ENCODE results near the gene LRRC8E. TPM values are rescaled to one million over a fixed set of nuclear protein-coding genes. Genes with fewer than 3 reads are reported as not detected.

Gene LRRC8E
- total RNA-seq, 1 experiment from 2014 or later = 10.3 TPM

- Mint-ChIP-seq H3K27me3 (ENCODE audit: insufficient read depth, unreplicated experiment) (no peaks in the 10 kb centered on the region), H3K27ac (ENCODE audit: low read depth, unreplicated experiment) (peak overlapping the region; percentile 12), H3K4me3 (ENCODE audit: unreplicated experiment) (no peak overlapping the region), H3K9me3 (ENCODE audit: unreplicated experiment) (no peaks in the 10 kb centered on the region), H3K4me1 (ENCODE audit: insufficient read depth, unreplicated experiment) (peaks cover 13% of the 10 kb centered on the region), H3K36me3 (ENCODE audit: insufficient read depth, unreplicated experiment) (peaks cover 74% of the 10 kb centered on the region)
- DNase-seq (ENCODE audit: unreplicated experiment) = no peak
- no TSS peak for BruUV-seq (replicated peaks)
- intact Hi-C loops (cut with micrococcal nuclease) = no loop called here
- CTCF ChIA-PET = interaction anchor here (0.6 to 1.6 kb wide), 3 partner anchors 12 to 758 kb away, joined by 3 to 15 read pairs (median 3); partner anchors contain the start of genes SNAPC2 and TIMM44
- POLR2A ChIA-PET = interaction anchor here (3.5 to 5.2 kb wide), 2 partner anchors 11 kb away, joined by 27 to 56 read pairs; partner anchors contain the start of genes SNAPC2 and TIMM44
- TF ChIP-seq CTCF (IDR thresholded peaks at IDR 0.05; ENCODE audit: unreplicated experiment) = no peak
These were observed 43.1 kb downstream of the LRRC8E start for GRCh38 chr19:7931221-7932061.

GRCh38 chr19:7932276-7932929 lies 44.1 kb downstream of the LRRC8E start:
- no TSS peak for BruUV-seq (replicated peaks)
- Mint-ChIP-seq H3K4me1 (ENCODE audit: insufficient read depth, unreplicated experiment) (peaks cover 13% of the 10 kb centered on the region), H3K9me3 (ENCODE audit: unreplicated experiment) (no peaks in the 10 kb centered on the region), H3K27me3 (ENCODE audit: insufficient read depth, unreplicated experiment) (no peaks in the 10 kb centered on the region), H3K36me3 (ENCODE audit: insufficient read depth, unreplicated experiment) (peaks cover 81% of the 10 kb centered on the region), H3K27ac (ENCODE audit: low read depth, unreplicated experiment) (no peak overlapping the region), H3K4me3 (ENCODE audit: unreplicated experiment) (no peak overlapping the region)
- no peak for DNase-seq (ENCODE audit: unreplicated experiment)
- CTCF ChIA-PET = interaction anchor here (0.7 kb wide), 1 partner anchor 415 kb away, joined by 5 read pairs; no protein-coding TSS in a partner anchor
- intact Hi-C loops (cut with micrococcal nuclease) = no loop called here
- POLR2A ChIA-PET = no interaction called here
- TF ChIP-seq CTCF (IDR thresholded peaks at IDR 0.05; ENCODE audit: unreplicated experiment) = no peak

- BruUV-seq (replicated peaks) = no TSS peak
- ChIA-PET POLR2A (no interaction called here), CTCF (interaction anchor here (0.5 kb wide), 1 partner anchor 11 kb away, joined by 3 read pairs; no protein-coding TSS in a partner anchor)
- H3K4me1 Mint-ChIP-seq (ENCODE audit: insufficient read depth, unreplicated experiment) = peaks cover 13% of the 10 kb centered on the region
- H3K9me3 Mint-ChIP-seq (ENCODE audit: unreplicated experiment) = no peaks in the 10 kb centered on the region
- H3K36me3 Mint-ChIP-seq (ENCODE audit: insufficient read depth, unreplicated experiment) = peaks cover 85% of the 10 kb centered on the region
- DNase-seq (ENCODE audit: unreplicated experiment) = no peak
- intact Hi-C loops (cut with micrococcal nuclease) = no loop called here
- H3K27ac Mint-ChIP-seq (ENCODE audit: low read depth, unreplicated experiment) = no peak overlapping the region
- H3K27me3 Mint-ChIP-seq (ENCODE audit: insufficient read depth, unreplicated experiment) = no peaks in the 10 kb centered on the region
- TF ChIP-seq CTCF (IDR thresholded peaks at IDR 0.05; ENCODE audit: unreplicated experiment) = no peak
- no peak overlapping the region for H3K4me3 Mint-ChIP-seq (ENCODE audit: unreplicated experiment)
These were observed 44.6 kb downstream of the LRRC8E start for GRCh38 chr19:7932930-7933300.

- BruUV-seq (replicated peaks) = no TSS peak
- ChIA-PET CTCF (interaction anchor here (0.5 kb wide), 1 partner anchor 11 kb away, joined by 3 read pairs; no protein-coding TSS in a partner anchor), POLR2A (no interaction called here)
- Mint-ChIP-seq H3K27me3 (ENCODE audit: insufficient read depth, unreplicated experiment) (no peaks in the 10 kb centered on the region), H3K4me3 (ENCODE audit: unreplicated experiment) (no peak overlapping the region), H3K9me3 (ENCODE audit: unreplicated experiment) (no peaks in the 10 kb centered on the region), H3K36me3 (ENCODE audit: insufficient read depth, unreplicated experiment) (peaks cover 85% of the 10 kb centered on the region), H3K4me1 (ENCODE audit: insufficient read depth, unreplicated experiment) (peaks cover 10% of the 10 kb centered on the region), H3K27ac (ENCODE audit: low read depth, unreplicated experiment) (no peak overlapping the region)
- intact Hi-C loops (cut with micrococcal nuclease) = no loop called here
- DNase-seq (ENCODE audit: unreplicated experiment) = no peak
- TF ChIP-seq CTCF (IDR thresholded peaks at IDR 0.05; ENCODE audit: unreplicated experiment) = no peak
These were observed 45.1 kb downstream of the LRRC8E start for GRCh38 chr19:7933411-7933810.

Data from MCF 10A (cell line).